Measurements from ENCODE around the gene COQ9. TPM values are rescaled to one million over a fixed set of nuclear protein-coding genes. Genes with fewer than 3 reads are reported as not detected.

The COQ9 gene
- total and polyA plus RNA-seq, 2 experiments from 2014 or later: 26.6 to 36.3 TPM

GRCh38 chr16:57502048-57502775 lies 54.9 kb downstream of the COQ9 start:
- Mint-ChIP-seq H3K9me3 (no peaks in the 10 kb centered on the region), H3K4me1 (peaks cover 15% of the 10 kb centered on the region), H3K4me3 (no peak overlapping the region), H3K36me3 (ENCODE audit: low read depth) (no peaks in the 10 kb centered on the region), H3K27ac (no peak overlapping the region), H3K27me3 (ENCODE audit: insufficient read depth, low read depth, poor library complexity) (peaks cover 10% of the 10 kb centered on the region)
- no peaks in the 10 kb centered on the region for H3K27me3 ChIP-seq (ENCODE audit: insufficient read depth)
- no peak overlapping the region; the same call in 1 of the 2 replicates for H2AFZ ChIP-seq
- no peak overlapping the region for H3K4me3 ChIP-seq
- no peak overlapping the region for H3K27ac ChIP-seq (ENCODE audit: low read depth)
- no peaks in the 10 kb centered on the region for H3K79me2 ChIP-seq (replicated peaks; ENCODE audit: insufficient read depth)
- no peaks in the 10 kb centered on the region for H3K9me2 ChIP-seq (ENCODE audit: insufficient read depth)
- H3K4me2 ChIP-seq: no peak overlapping the region
- no peaks in the 10 kb centered on the region for H3F3A ChIP-seq (replicated peaks; ENCODE audit: low read depth)
- no peaks in the 10 kb centered on the region for H3K36me3 ChIP-seq (ENCODE audit: insufficient read depth)
- no peaks in the 10 kb centered on the region for H3K4me1 ChIP-seq (ENCODE audit: insufficient read depth)
- no peak for ATAC-seq
- no peaks in the 10 kb centered on the region for H4K20me1 ChIP-seq (replicated peaks; ENCODE audit: insufficient read depth)
- TF ChIP-seq, protein P1, sequence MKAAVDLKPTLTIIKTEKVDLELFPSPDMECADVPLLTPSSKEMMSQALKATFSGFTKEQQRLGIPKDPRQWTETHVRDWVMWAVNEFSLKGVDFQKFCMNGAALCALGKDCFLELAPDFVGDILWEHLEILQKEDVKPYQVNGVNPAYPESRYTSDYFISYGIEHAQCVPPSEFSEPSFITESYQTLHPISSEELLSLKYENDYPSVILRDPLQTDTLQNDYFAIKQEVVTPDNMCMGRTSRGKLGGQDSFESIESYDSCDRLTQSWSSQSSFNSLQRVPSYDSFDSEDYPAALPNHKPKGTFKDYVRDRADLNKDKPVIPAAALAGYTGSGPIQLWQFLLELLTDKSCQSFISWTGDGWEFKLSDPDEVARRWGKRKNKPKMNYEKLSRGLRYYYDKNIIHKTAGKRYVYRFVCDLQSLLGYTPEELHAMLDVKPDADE (IDR thresholded peaks at IDR 0.05): no peak
- DNase-seq (ENCODE audit: low spot score): no peak

GRCh38 chr16:57503366-57503765 lies 56.1 kb downstream of the COQ9 start:
- Histone ChIP-seq H3K9me2 (ENCODE audit: insufficient read depth) (no peaks in the 10 kb centered on the region), H4K20me1 (replicated peaks; ENCODE audit: insufficient read depth) (no peaks in the 10 kb centered on the region), H3K36me3 (ENCODE audit: insufficient read depth) (no peaks in the 10 kb centered on the region), H3F3A (replicated peaks; ENCODE audit: low read depth) (no peaks in the 10 kb centered on the region), H2AFZ (peak overlapping the region; percentile 63; the same call in 1 of the 2 replicates), H3K4me2 (no peak overlapping the region), H3K27me3 (ENCODE audit: insufficient read depth) (no peaks in the 10 kb centered on the region), H3K4me1 (ENCODE audit: insufficient read depth) (no peaks in the 10 kb centered on the region), H3K27ac (ENCODE audit: low read depth) (no peak overlapping the region), H3K79me2 (replicated peaks; ENCODE audit: insufficient read depth) (no peaks in the 10 kb centered on the region), H3K4me3 (no peak overlapping the region)
- no peak overlapping the region for H3K4me3 Mint-ChIP-seq
- no peak overlapping the region for H3K27ac Mint-ChIP-seq
- ATAC-seq (peak; percentile 67), DNase-seq (ENCODE audit: low spot score) (peak; percentile 41)
- H3K36me3 Mint-ChIP-seq (ENCODE audit: low read depth): no peaks in the 10 kb centered on the region
- peaks cover 12% of the 10 kb centered on the region for H3K27me3 Mint-ChIP-seq (ENCODE audit: insufficient read depth, low read depth, poor library complexity)
- H3K9me3 Mint-ChIP-seq: no peaks in the 10 kb centered on the region
- H3K4me1 Mint-ChIP-seq: peaks cover 20% of the 10 kb centered on the region
- TF ChIP-seq ZNF114 (CRISPR knock-in tag; IDR thresholded peaks at IDR 0.05) (no peak), CREB1 (CRISPR knock-in tag; IDR thresholded peaks at IDR 0.05; ENCODE audit: low read depth) (no peak), STAT1 (IDR thresholded peaks at IDR 0.05; ENCODE audit: unreplicated experiment) (no peak), EZH2 (IDR thresholded peaks at IDR 0.05; ENCODE audit: low read depth, unreplicated experiment) (no peak), EZH2phosphoT487 (IDR thresholded peaks at IDR 0.05; ENCODE audit: unreplicated experiment) (no peak), NANOG (IDR thresholded peaks at IDR 0.05; ENCODE audit: borderline replicate concordance) (no peak), ZNF331 (CRISPR knock-in tag; IDR thresholded peaks at IDR 0.05; ENCODE audit: low read depth) (no peak), JUNB (IDR thresholded peaks at IDR 0.05; ENCODE audit: unreplicated experiment) (no peak)
- TF ChIP-seq, protein P2, sequence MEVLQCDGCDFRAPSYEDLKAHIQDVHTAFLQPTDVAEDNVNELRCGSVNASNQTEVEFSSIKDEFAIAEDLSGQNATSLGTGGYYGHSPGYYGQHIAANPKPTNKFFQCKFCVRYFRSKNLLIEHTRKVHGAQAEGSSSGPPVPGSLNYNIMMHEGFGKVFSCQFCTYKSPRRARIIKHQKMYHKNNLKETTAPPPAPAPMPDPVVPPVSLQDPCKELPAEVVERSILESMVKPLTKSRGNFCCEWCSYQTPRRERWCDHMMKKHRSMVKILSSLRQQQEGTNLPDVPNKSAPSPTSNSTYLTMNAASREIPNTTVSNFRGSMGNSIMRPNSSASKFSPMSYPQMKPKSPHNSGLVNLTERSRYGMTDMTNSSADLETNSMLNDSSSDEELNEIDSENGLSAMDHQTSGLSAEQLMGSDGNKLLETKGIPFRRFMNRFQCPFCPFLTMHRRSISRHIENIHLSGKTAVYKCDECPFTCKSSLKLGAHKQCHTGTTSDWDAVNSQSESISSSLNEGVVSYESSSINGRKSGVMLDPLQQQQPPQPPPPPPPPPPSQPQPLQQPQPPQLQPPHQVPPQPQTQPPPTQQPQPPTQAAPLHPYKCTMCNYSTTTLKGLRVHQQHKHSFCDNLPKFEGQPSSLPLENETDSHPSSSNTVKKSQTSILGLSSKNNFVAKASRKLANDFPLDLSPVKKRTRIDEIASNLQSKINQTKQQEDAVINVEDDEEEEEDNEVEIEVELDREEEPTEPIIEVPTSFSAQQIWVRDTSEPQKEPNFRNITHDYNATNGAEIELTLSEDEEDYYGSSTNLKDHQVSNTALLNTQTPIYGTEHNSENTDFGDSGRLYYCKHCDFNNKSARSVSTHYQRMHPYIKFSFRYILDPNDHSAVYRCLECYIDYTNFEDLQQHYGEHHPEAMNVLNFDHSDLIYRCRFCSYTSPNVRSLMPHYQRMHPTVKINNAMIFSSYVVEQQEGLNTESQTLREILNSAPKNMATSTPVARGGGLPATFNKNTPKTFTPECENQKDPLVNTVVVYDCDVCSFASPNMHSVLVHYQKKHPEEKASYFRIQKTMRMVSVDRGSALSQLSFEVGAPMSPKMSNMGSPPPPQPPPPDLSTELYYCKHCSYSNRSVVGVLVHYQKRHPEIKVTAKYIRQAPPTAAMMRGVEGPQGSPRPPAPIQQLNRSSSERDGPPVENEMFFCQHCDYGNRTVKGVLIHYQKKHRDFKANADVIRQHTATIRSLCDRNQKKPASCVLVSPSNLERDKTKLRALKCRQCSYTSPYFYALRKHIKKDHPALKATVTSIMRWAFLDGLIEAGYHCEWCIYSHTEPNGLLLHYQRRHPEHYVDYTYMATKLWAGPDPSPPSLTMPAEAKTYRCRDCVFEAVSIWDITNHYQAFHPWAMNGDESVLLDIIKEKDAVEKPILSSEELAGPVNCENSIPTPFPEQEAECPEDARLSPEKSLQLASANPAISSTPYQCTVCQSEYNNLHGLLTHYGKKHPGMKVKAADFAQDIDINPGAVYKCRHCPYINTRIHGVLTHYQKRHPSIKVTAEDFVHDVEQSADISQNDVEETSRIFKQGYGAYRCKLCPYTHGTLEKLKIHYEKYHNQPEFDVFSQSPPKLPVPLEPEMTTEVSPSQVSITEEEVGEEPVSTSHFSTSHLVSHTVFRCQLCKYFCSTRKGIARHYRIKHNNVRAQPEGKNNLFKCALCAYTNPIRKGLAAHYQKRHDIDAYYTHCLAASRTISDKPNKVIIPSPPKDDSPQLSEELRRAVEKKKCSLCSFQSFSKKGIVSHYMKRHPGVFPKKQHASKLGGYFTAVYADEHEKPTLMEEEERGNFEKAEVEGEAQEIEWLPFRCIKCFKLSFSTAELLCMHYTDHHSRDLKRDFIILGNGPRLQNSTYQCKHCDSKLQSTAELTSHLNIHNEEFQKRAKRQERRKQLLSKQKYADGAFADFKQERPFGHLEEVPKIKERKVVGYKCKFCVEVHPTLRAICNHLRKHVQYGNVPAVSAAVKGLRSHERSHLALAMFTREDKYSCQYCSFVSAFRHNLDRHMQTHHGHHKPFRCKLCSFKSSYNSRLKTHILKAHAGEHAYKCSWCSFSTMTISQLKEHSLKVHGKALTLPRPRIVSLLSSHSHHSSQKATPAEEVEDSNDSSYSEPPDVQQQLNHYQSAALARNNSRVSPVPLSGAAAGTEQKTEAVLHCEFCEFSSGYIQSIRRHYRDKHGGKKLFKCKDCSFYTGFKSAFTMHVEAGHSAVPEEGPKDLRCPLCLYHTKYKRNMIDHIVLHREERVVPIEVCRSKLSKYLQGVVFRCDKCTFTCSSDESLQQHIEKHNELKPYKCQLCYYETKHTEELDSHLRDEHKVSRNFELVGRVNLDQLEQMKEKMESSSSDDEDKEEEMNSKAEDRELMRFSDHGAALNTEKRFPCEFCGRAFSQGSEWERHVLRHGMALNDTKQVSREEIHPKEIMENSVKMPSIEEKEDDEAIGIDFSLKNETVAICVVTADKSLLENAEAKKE (CRISPR knock-in tag; IDR thresholded peaks at IDR 0.05): no peak
- TF ChIP-seq, protein P3, sequence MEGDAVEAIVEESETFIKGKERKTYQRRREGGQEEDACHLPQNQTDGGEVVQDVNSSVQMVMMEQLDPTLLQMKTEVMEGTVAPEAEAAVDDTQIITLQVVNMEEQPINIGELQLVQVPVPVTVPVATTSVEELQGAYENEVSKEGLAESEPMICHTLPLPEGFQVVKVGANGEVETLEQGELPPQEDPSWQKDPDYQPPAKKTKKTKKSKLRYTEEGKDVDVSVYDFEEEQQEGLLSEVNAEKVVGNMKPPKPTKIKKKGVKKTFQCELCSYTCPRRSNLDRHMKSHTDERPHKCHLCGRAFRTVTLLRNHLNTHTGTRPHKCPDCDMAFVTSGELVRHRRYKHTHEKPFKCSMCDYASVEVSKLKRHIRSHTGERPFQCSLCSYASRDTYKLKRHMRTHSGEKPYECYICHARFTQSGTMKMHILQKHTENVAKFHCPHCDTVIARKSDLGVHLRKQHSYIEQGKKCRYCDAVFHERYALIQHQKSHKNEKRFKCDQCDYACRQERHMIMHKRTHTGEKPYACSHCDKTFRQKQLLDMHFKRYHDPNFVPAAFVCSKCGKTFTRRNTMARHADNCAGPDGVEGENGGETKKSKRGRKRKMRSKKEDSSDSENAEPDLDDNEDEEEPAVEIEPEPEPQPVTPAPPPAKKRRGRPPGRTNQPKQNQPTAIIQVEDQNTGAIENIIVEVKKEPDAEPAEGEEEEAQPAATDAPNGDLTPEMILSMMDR (conservative IDR thresholded peaks at IDR 0.05; ENCODE audit: low read depth in 2 of 2): no peak
- TF ChIP-seq, protein P1 (IDR thresholded peaks at IDR 0.05): no peak

Data from GM23338 (cell line).